ENCODE data around the gene ATP5F1D. TPM values are rescaled to one million over a fixed set of nuclear protein-coding genes. Genes with fewer than 3 reads are reported as not detected.

The ATP5F1D gene
- total and polyA plus RNA-seq, 2 of the 13 experiments (the other 11 are each of a cell fraction or from before 2014, with no cell fraction given), result 39.4 to 78.7 TPM

DNA sequence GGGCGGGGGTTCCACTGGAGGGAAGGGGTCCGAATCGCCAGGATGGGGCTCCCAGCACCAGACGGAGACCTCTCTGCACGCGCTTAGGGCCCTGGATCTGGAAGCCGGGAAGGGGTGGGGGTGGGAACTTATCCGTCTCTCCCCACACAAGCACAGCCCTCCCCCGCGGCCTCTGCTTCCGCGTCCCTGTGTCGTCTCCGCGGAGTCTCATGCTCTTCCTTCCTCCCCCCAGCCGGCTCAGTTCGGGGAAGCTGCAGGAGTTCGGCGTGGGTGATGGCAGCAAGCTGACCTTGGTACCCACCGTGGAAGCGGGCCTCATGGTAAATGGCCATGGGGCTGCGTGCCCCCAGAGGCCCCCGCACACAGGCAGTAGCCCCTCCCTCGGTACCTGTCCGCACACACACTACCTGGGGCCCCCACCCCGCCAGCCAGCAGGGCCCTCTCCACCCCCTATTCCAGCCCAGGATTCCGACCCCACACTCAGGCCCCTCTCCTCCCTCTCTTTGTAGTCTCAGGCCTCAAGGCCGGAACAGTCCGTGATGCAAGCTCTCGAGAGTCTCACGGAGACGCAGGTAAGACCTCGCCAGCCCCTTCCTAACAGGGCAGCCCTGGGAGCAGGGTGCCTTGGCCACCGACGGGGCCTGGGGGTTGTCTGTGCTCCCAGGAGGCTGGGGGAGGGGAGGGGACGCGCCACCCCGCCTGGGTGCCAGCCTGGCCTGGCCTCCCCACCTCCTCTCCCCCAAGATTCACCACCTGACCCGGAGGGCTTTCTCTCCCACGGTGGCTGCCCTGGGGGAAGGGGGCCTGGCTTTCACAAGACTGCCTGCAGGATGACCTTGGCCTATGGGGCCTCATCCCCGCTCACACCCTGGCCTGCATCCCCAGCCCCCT, 10.0 kb downstream of the ATP5F1D start (continued):
- TF ChIP-seq, protein P1, sequence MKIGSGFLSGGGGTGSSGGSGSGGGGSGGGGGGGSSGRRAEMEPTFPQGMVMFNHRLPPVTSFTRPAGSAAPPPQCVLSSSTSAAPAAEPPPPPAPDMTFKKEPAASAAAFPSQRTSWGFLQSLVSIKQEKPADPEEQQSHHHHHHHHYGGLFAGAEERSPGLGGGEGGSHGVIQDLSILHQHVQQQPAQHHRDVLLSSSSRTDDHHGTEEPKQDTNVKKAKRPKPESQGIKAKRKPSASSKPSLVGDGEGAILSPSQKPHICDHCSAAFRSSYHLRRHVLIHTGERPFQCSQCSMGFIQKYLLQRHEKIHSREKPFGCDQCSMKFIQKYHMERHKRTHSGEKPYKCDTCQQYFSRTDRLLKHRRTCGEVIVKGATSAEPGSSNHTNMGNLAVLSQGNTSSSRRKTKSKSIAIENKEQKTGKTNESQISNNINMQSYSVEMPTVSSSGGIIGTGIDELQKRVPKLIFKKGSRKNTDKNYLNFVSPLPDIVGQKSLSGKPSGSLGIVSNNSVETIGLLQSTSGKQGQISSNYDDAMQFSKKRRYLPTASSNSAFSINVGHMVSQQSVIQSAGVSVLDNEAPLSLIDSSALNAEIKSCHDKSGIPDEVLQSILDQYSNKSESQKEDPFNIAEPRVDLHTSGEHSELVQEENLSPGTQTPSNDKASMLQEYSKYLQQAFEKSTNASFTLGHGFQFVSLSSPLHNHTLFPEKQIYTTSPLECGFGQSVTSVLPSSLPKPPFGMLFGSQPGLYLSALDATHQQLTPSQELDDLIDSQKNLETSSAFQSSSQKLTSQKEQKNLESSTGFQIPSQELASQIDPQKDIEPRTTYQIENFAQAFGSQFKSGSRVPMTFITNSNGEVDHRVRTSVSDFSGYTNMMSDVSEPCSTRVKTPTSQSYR (CRISPR knock-in tag; IDR thresholded peaks at IDR 0.05; ENCODE audit: borderline replicate concordance), result peak; percentile 92
- TF ChIP-seq JUNB (CRISPR knock-in tag; IDR thresholded peaks at IDR 0.05; ENCODE audit: borderline replicate concordance), result no peak
- TF ChIP-seq KDM3A (CRISPR knock-in tag; IDR thresholded peaks at IDR 0.05; ENCODE audit: low read depth), result no peak
- TF ChIP-seq ZNF496 (CRISPR knock-in tag; IDR thresholded peaks at IDR 0.05; ENCODE audit: insufficient replicate concordance), result no peak
- TF ChIP-seq TOPORS (CRISPR knock-in tag; IDR thresholded peaks at IDR 0.05), result no peak
- TF ChIP-seq SATB2 (CRISPR knock-in tag; IDR thresholded peaks at IDR 0.05), result no peak
- TF ChIP-seq ZNF564 (CRISPR knock-in tag; IDR thresholded peaks at IDR 0.05), result no peak
- TF ChIP-seq PAWR (CRISPR knock-in tag; IDR thresholded peaks at IDR 0.05; ENCODE audit: borderline replicate concordance), result no peak
- no peak for TF ChIP-seq ZNF207 (IDR thresholded peaks at IDR 0.05; ENCODE audit: borderline replicate concordance)
- TF ChIP-seq, protein P2, sequence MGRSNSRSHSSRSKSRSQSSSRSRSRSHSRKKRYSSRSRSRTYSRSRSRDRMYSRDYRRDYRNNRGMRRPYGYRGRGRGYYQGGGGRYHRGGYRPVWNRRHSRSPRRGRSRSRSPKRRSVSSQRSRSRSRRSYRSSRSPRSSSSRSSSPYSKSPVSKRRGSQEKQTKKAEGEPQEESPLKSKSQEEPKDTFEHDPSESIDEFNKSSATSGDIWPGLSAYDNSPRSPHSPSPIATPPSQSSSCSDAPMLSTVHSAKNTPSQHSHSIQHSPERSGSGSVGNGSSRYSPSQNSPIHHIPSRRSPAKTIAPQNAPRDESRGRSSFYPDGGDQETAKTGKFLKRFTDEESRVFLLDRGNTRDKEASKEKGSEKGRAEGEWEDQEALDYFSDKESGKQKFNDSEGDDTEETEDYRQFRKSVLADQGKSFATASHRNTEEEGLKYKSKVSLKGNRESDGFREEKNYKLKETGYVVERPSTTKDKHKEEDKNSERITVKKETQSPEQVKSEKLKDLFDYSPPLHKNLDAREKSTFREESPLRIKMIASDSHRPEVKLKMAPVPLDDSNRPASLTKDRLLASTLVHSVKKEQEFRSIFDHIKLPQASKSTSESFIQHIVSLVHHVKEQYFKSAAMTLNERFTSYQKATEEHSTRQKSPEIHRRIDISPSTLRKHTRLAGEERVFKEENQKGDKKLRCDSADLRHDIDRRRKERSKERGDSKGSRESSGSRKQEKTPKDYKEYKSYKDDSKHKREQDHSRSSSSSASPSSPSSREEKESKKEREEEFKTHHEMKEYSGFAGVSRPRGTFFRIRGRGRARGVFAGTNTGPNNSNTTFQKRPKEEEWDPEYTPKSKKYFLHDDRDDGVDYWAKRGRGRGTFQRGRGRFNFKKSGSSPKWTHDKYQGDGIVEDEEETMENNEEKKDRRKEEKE (IDR thresholded peaks at IDR 0.05), result no peak
- TF ChIP-seq ZNF878 (CRISPR knock-in tag; IDR thresholded peaks at IDR 0.05), result no peak
- TF ChIP-seq ATAD3A (CRISPR knock-in tag; IDR thresholded peaks at IDR 0.05), result no peak
- TF ChIP-seq, protein P3, sequence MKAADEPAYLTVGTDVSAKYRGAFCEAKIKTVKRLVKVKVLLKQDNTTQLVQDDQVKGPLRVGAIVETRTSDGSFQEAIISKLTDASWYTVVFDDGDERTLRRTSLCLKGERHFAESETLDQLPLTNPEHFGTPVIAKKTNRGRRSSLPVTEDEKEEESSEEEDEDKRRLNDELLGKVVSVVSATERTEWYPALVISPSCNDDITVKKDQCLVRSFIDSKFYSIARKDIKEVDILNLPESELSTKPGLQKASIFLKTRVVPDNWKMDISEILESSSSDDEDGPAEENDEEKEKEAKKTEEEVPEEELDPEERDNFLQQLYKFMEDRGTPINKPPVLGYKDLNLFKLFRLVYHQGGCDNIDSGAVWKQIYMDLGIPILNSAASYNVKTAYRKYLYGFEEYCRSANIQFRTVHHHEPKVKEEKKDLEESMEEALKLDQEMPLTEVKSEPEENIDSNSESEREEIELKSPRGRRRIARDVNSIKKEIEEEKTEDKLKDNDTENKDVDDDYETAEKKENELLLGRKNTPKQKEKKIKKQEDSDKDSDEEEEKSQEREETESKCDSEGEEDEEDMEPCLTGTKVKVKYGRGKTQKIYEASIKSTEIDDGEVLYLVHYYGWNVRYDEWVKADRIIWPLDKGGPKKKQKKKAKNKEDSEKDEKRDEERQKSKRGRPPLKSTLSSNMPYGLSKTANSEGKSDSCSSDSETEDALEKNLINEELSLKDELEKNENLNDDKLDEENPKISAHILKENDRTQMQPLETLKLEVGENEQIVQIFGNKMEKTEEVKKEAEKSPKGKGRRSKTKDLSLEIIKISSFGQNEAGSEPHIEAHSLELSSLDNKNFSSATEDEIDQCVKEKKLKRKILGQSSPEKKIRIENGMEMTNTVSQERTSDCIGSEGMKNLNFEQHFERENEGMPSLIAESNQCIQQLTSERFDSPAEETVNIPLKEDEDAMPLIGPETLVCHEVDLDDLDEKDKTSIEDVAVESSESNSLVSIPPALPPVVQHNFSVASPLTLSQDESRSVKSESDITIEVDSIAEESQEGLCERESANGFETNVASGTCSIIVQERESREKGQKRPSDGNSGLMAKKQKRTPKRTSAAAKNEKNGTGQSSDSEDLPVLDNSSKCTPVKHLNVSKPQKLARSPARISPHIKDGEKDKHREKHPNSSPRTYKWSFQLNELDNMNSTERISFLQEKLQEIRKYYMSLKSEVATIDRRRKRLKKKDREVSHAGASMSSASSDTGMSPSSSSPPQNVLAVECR (CRISPR knock-in tag; IDR thresholded peaks at IDR 0.05; ENCODE audit: borderline replicate concordance), result peak; percentile 81; the same call in 1 of the 2 replicates
- peak; percentile 30; the same call in 1 of the 2 replicates for TF ChIP-seq PHF8 (CRISPR knock-in tag; IDR thresholded peaks at IDR 0.05)
- TF ChIP-seq, protein P4, sequence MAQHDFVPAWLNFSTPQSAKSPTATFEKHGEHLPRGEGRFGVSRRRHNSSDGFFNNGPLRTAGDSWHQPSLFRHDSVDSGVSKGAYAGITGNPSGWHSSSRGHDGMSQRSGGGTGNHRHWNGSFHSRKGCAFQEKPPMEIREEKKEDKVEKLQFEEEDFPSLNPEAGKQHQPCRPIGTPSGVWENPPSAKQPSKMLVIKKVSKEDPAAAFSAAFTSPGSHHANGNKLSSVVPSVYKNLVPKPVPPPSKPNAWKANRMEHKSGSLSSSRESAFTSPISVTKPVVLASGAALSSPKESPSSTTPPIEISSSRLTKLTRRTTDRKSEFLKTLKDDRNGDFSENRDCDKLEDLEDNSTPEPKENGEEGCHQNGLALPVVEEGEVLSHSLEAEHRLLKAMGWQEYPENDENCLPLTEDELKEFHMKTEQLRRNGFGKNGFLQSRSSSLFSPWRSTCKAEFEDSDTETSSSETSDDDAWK (CRISPR knock-in tag; IDR thresholded peaks at IDR 0.05), result no peak
- no peak for TF ChIP-seq NFIC (IDR thresholded peaks at IDR 0.05; ENCODE audit: low read length)
- TF ChIP-seq ZKSCAN5 (CRISPR knock-in tag; IDR thresholded peaks at IDR 0.05), result no peak
- no peak; the same call in 2 of the 3 replicates for TF ChIP-seq MXI1 (IDR thresholded peaks at IDR 0.05; ENCODE audit: borderline replicate concordance, low read depth, low read length)

Measured in HepG2 (cell line).